ENCODE measurements around the gene ST13.
"Not testable (repeated sequence)": the region's sequence is repeated elsewhere in the genome, so short reads cannot be mapped to it uniquely, and the experiment has no call there.

The ST13 gene

GRCh38 chr22:40856513-40857308 is at the start of gene ST13, which contains the start of gene XPNPEP3:
Gene ST13 (minus strand): TSS chr22:40856639. CDS start chr22:40856540, 99 bp downstream.
Gene XPNPEP3 (plus strand): TSS chr22:40857148. CDS start chr22:40857182, 34 bp downstream.
- in situ Hi-C loops (cut with HindIII; ENCODE audit: low sequenced_read_pairs): no loop called here

GRCh38 chr22:40904101-40904500 is 47.7 kb upstream of the ST13 start:
- in situ Hi-C loops (cut with HindIII; ENCODE audit: low sequenced_read_pairs): no loop called here

- in situ Hi-C loops (cut with HindIII; ENCODE audit: low sequenced_read_pairs): no loop called here
Observed at GRCh38 chr22:40898850-40899357, 42.5 kb upstream of the ST13 start.

GRCh38 chr22:40894417-40894816 is 38.0 kb upstream of the ST13 start:
- in situ Hi-C loops (cut with HindIII; ENCODE audit: low sequenced_read_pairs): loop anchor here (5.0 kb wide), 1 partner anchor 57 kb away; no protein-coding TSS in a partner anchor

- in situ Hi-C loops (cut with HindIII; ENCODE audit: low sequenced_read_pairs): loop anchor here (5.0 kb wide), 1 partner anchor 54 kb away; no protein-coding TSS in a partner anchor
Observed at GRCh38 chr22:40890881-40891280, 34.4 kb upstream of the ST13 start.

- in situ Hi-C loops (cut with HindIII; ENCODE audit: low sequenced_read_pairs): no loop called here
Observed at GRCh38 chr22:40889116-40889515, 32.7 kb upstream of the ST13 start.

- in situ Hi-C loops (cut with HindIII; ENCODE audit: low sequenced_read_pairs): no loop called here
Observed at GRCh38 chr22:40878922-40879321, 22.5 kb upstream of the ST13 start.

GRCh38 chr22:40877488-40877887 is 21.0 kb upstream of the ST13 start:
- in situ Hi-C loops (cut with HindIII; ENCODE audit: low sequenced_read_pairs): no loop called here

GRCh38 chr22:40876907-40877306 is 20.5 kb upstream of the ST13 start:
- in situ Hi-C loops (cut with HindIII; ENCODE audit: low sequenced_read_pairs): no loop called here

- in situ Hi-C loops (cut with HindIII; ENCODE audit: low sequenced_read_pairs): no loop called here
Observed at GRCh38 chr22:40875111-40875510, 18.7 kb upstream of the ST13 start.

- in situ Hi-C loops (cut with HindIII; ENCODE audit: low sequenced_read_pairs): no loop called here
Observed at GRCh38 chr22:40874016-40874415, 17.6 kb upstream of the ST13 start.

GRCh38 chr22:40868379-40868778 is 11.9 kb upstream of the ST13 start:
- in situ Hi-C loops (cut with HindIII; ENCODE audit: low sequenced_read_pairs): not testable (repeated sequence)

- in situ Hi-C loops (cut with HindIII; ENCODE audit: low sequenced_read_pairs): no loop called here
Observed at GRCh38 chr22:40867109-40867508, 10.7 kb upstream of the ST13 start.

GRCh38 chr22:40862537-40862936 is 6.1 kb upstream of the ST13 start:
- in situ Hi-C loops (cut with HindIII; ENCODE audit: low sequenced_read_pairs): no loop called here

- in situ Hi-C loops (cut with HindIII; ENCODE audit: low sequenced_read_pairs): no loop called here
Observed at GRCh38 chr22:40862013-40862412, 5.6 kb upstream of the ST13 start, which contains the start of gene DNAJB7. Gene DNAJB7 (minus strand): TSS chr22:40862113. CDS start chr22:40861994, 119 bp downstream.

- in situ Hi-C loops (cut with HindIII; ENCODE audit: low sequenced_read_pairs): no loop called here
Observed at GRCh38 chr22:40857309-40857855, 943 bp upstream of the ST13 start.

GRCh38 chr22:40855979-40856512 is 393 bp downstream of the ST13 start:
- in situ Hi-C loops (cut with HindIII; ENCODE audit: low sequenced_read_pairs): no loop called here

- in situ Hi-C loops (cut with HindIII; ENCODE audit: low sequenced_read_pairs): no loop called here
Observed at GRCh38 chr22:40855071-40855978, 1.1 kb downstream of the ST13 start.

- in situ Hi-C loops (cut with HindIII; ENCODE audit: low sequenced_read_pairs): no loop called here
Observed at GRCh38 chr22:40853961-40854360, 2.5 kb downstream of the ST13 start.

- in situ Hi-C loops (cut with HindIII; ENCODE audit: low sequenced_read_pairs): no loop called here
Observed at GRCh38 chr22:40853333-40853732, 3.1 kb downstream of the ST13 start.

- in situ Hi-C loops (cut with HindIII; ENCODE audit: low sequenced_read_pairs): loop anchor here (5.0 kb wide), 1 partner anchor 49 kb away; no protein-coding TSS in a partner anchor
Observed at GRCh38 chr22:40845816-40846215, 10.6 kb downstream of the ST13 start.

Data from endothelial cell of hepatic sinusoid (primary cell).